Small intestine (tissue), 7 donors: Measurements from ENCODE around the gene RAC2. TPM values are rescaled to one million over a fixed set of nuclear protein-coding genes. Genes with fewer than 3 reads are reported as not detected.

Experiments
- DNase-seq, 2 donors: peaks; one replicate each; pipeline versions ENCODE4 v3.0.0 to v3.0.0-alpha.2; 2013
- FAIRE-seq: peaks from 2 replicates; lab custom pipeline; 2012; peaks lifted over from hg19 to GRCh38; lab: Jason Lieb, UNC
- H3K27ac ChIP-seq, 3 donors: one replicate each; pipeline ENCODE4 v1.5.1; 2013; ENCODE audit warnings: low read length in 2 of 3, mild to moderate bottlenecking in 2 of 3, control low read depth in 1 of 3, inconsistent platforms in 1 of 3, low read depth in 1 of 3, moderate library complexity in 1 of 3
- H3K27me3 ChIP-seq, 3 donors: one replicate each; pipeline ENCODE4 v1.6.1; 2013; ENCODE audit warnings: low read length in 3 of 3, inconsistent platforms in 1 of 3; ENCODE audit not compliant: control insufficient read depth in 3 of 3, insufficient read depth in 3 of 3
- H3K36me3 ChIP-seq, 3 donors: one replicate each; pipeline ENCODE4 v1.6.1; 2013; ENCODE audit warnings: low read length in 3 of 3, inconsistent platforms in 1 of 3, low read depth in 1 of 3, mild to moderate bottlenecking in 1 of 3, moderate library complexity in 1 of 3; ENCODE audit not compliant: control insufficient read depth in 3 of 3, insufficient read depth in 2 of 3
- H3K4me1 ChIP-seq, 3 donors: one replicate each; pipeline ENCODE4 v1.6.1; 2013; ENCODE audit warnings: low read length in 2 of 3, inconsistent platforms in 1 of 3, low read depth in 1 of 3, mild to moderate bottlenecking in 1 of 3, moderate library complexity in 1 of 3; ENCODE audit not compliant: control insufficient read depth in 3 of 3, insufficient read depth in 2 of 3
- H3K4me3 ChIP-seq, 3 donors: one replicate each; pipeline ENCODE4 v1.5.1; 2013; ENCODE audit warnings: low read length in 3 of 3, control low read depth in 1 of 3, inconsistent platforms in 1 of 3, low read depth in 1 of 3, mild to moderate bottlenecking in 1 of 3, moderate library complexity in 1 of 3
- H3K9me3 ChIP-seq, 2 donors: one replicate each; pipeline ENCODE4 v1.6.1; 2013; ENCODE audit warnings: low read depth in 1 of 2, low read length in 1 of 2; ENCODE audit not compliant: control insufficient read depth in 2 of 2, insufficient read depth in 1 of 2
- WGBS, 3 donors: extraction: QIAGEN DNeasy Blood & Tissue Kit; methylation state at CpG; one replicate each; pipeline ENCODE4 v1.1.7; 2013; 5-methylcytosine and 5-hydroxymethylcytosine counted together
- polyA plus RNA-seq, 4 donors: library from polyadenylated mRNA; stranded (reverse) in 3 of 4; unstranded in 1 of 4; fragments of 200-250 nt in 3 of 4; fragments of 120-200 nt in 1 of 4; gene quantifications; one replicate each; pipeline versions ENCODE4 v1.2.1 to v1.2.3, GENCODE V29; 2013
- donor health status: healthy with polysubstance abuse.
- donor health status: control.
- donor health status: control.
- donor health status: Bipolar disorder and iron deficiency.
- donor health status: healthy.

RAC2 gene
- polyA plus RNA-seq, 4 donors = 12.1 to 41.1 (median 24.8) TPM

DNA sequence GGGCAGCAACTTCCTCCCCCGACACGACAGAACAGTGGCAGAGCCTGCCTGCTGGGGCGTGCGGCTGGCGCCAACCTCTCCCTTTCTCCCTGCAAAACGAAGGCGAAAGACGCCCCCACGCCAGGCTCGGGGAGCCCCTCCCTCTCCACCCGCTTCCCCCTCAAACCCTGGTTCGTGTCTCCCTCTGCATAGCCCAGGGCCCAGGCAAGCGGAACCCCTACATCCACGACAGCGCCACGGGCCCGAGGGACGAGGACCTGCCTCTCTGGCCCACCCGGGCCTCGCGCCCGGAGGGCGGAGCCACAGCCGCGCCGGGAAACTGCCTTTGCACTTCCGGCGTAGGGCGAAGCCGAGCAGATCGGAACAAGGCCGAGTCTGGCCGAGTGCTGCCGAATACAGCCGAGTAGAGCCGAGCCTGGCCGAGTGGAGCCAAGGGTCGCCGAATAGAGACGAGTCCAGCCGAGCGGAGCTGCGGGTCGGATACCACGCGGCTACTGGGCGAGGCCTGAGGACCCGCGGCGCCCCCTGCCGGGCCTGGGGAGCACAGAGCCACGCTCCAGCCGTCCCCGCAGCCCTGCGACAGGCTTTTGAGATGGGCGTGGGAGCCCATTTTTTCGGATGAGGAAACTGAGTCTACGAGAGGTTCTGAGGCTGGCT, 44.8 kb downstream of the RAC2 start:
- peak overlapping the region; percentile 91 to 97 (median 92) for H3K27ac ChIP-seq
- WGBS, 3 donors = 0 to 1% (median 0%) methylated on average over 54 to 58 of the region's 58 CpGs
- peak overlapping the region; percentile 39 to 73 (median 73) for H3K4me3 ChIP-seq
- DNase-seq = peak; percentile 97 to 99
- H3K4me1 ChIP-seq = peaks cover 9 to 37% (median 9%) of the 10 kb centered on the region in 3 donors
- no peaks in the 10 kb centered on the region for H3K27me3 ChIP-seq
- no peak for FAIRE-seq
- peaks cover 0 to 5% (median 0%) of the 10 kb centered on the region in 3 donors for H3K36me3 ChIP-seq
- no peaks in the 10 kb centered on the region for H3K9me3 ChIP-seq

DNA sequence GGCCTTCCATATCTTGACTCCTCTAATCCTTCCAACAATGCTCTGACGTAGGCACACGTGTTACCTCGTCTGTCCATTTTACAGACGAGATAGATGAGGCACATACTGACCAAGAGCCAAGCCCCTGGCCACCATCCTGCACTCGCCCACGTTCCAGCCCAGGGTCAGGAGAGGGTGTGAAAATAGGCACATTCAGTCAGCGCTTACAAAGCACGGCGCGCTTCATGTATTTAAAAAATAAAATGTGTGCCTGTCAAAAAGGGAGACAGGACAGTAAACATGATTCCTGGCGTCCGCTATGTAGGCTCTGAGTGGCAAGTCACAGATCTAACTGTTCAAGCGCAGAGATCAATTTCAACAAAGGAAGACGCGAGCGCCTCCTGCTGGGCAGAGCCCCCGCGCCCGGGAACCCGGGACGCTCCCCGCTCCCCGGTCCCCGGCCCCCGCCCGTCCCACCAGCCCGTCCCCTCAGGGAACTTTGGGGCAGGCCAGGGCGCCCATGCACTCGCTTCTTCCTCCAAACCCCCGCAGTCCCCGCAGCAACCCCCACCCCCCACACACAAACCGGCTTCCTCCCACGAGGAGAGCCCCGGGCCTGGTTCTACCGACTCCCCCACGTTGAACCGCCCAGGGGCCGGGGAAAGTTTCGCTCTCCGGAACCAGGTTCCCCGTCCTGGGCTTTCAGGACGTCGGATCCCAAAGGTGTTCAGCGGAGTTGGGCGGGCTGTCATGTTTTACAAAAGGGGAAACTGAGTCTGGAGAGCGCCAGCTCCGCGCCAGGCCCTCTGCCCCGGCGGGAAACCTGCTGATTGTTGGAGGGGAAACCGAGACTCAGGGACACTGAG, 45.6 kb downstream of the RAC2 start:
- Histone ChIP-seq H3K36me3 (peaks cover 0 to 5% (median 0%) of the 10 kb centered on the region in 3 donors), H3K9me3 (no peaks in the 10 kb centered on the region), H3K27ac (peak overlapping the region; percentile 91 to 97 (median 92)), H3K4me1 (peaks cover 9 to 41% (median 10%) of the 10 kb centered on the region in 3 donors), H3K4me3 (peak overlapping the region; percentile 39 to 73 (median 73)), H3K27me3 (no peaks in the 10 kb centered on the region)
- WGBS, 3 donors = 1 to 3% (median 2%) methylated on average over 49 to 51 of the region's 51 CpGs
- no peak for FAIRE-seq
- DNase-seq = peak; percentile 81 to 90

DNA sequence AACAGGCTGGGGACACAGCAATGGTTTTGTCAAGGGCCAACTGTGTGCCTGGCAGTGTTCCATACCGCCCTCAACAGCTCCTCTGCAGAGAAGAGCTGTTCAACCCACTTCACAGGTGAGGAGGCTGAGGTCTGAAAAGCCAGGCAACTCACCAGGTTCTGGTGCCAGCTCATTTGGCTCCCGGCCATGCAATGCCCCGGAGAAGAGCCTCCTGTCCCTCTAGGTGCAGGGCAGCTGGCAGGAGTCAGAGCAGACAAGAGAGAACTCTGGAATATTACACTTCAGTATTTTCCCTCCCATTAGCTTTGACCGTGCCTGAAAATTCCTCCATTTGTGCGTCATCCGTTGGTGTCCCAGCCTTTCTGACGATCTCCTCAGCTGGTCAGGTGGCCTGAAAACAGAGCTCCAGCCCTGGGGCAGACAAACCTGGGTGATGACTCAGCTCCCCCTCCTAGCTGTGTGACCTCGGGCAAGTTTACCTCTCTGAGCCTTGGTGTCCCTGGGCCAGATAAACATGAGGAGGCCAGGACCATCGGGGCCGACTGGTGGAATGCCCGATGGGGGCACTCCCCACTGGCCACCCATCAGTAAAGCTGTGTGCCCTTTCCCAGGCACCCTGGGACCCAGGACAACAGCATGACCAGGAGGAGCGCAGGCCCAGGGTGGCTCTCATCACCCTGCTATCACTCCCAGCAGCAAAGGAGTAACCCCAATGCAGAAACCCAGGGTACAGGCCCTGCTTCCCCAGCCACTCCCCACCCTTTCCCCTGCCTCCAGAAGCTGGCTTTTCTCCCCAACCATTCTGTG, 46.4 kb downstream of the RAC2 start:
- Histone ChIP-seq H3K4me3 (no peak overlapping the region), H3K4me1 (peaks cover 9 to 49% (median 12%) of the 10 kb centered on the region in 3 donors), H3K36me3 (peaks cover 0 to 5% (median 0%) of the 10 kb centered on the region in 3 donors), H3K27me3 (no peaks in the 10 kb centered on the region), H3K9me3 (peaks cover 0 to 6% of the 10 kb centered on the region in 2 donors), H3K27ac (peak overlapping the region in 2 of 3 donors; percentile 84 to 86)
- 15 to 48% (median 24%) methylated on average over 12 of the region's 12 CpGs for WGBS, 3 donors
- FAIRE-seq = no peak
- peak in 1 of 2 donors; percentile 80 for DNase-seq

DNA sequence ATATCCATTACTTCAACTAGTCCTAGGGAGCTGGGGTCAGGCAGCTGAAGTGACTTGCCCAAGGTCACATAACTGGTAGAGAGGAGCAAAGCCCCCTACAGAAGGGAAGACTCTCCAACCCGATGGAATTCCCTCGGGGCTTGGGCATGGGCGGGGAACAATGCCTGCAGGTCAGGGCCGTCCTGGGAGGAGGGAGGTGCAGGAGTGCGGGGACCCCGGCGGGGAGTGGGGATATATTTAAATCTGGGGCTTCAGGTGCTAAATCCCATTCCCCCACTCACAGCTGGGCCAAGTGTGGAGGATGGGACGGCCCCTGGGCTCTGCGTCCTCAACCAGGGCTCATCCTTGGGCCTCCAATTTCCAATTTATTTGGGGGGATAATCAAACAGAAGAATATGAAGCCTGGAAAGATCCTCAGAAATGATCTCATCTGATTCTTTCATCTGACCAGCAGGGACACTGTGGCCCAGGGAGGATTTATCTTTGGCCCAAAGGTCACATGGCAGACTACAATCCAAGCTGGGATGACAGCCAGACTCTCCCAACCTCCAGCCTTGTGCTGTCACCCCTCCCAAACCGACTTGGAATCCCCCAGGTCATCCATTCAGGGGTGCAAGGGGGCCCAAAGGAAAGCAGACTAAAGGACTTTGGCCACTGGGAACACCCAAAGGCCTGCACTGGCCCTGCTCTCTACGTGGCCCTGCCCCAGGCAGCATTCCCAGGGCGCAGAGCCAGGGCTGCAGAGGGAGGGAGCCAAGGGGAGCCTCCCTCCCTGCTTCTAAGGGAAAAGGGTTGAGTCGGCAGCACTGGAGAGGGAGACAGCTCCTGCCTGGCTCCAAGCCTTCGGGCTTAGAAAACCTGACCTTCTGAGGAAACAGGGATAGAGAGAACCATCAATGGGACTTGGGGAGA, 47.3 kb downstream of the RAC2 start:
- H3K4me1 ChIP-seq = peaks cover 9 to 53% (median 13%) of the 10 kb centered on the region in 3 donors
- DNase-seq = peak; percentile 74 to 94
- peak overlapping the region in 2 of 3 donors; percentile 84 to 86 for H3K27ac ChIP-seq
- 20 to 47% (median 33%) methylated on average over 14 of the region's 14 CpGs for WGBS, 3 donors
- no peaks in the 10 kb centered on the region for H3K27me3 ChIP-seq
- H3K36me3 ChIP-seq = peaks cover 0 to 5% (median 0%) of the 10 kb centered on the region in 3 donors
- no peak for FAIRE-seq
- peaks cover 0 to 6% of the 10 kb centered on the region in 2 donors for H3K9me3 ChIP-seq
- no peak overlapping the region for H3K4me3 ChIP-seq

DNA sequence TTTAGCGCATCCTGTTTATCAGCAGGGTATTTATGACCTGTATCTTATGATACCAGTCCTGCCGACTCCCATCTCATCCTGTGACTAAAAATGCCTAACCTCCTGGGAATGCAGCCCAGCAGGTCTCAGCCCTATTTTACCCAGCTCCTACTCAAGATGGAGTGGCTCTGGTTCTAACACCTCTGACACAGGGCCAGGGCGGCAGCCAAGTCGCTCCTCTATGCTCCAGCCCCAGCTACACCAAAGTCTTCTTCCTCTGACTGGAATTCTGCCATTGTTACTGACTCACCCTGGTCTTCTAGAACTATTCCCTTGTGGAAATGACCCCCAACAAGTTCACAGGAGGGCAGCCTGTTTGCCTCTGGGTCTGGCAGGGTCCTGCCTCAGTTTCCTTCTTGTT, 48.1 kb downstream of the RAC2 start:
- FAIRE-seq (no peak), DNase-seq (no peak)
- Histone ChIP-seq H3K36me3 (peaks cover 0 to 5% (median 0%) of the 10 kb centered on the region in 3 donors), H3K9me3 (peaks cover 0 to 6% of the 10 kb centered on the region in 2 donors), H3K4me3 (no peak overlapping the region), H3K4me1 (peaks cover 9 to 53% (median 13%) of the 10 kb centered on the region in 3 donors), H3K27ac (peak overlapping the region in 2 of 3 donors; percentile 27 to 57), H3K27me3 (no peaks in the 10 kb centered on the region)
- WGBS, 3 donors = 47 to 75% (median 51%) methylated on average over 4 of the region's 4 CpGs

DNA sequence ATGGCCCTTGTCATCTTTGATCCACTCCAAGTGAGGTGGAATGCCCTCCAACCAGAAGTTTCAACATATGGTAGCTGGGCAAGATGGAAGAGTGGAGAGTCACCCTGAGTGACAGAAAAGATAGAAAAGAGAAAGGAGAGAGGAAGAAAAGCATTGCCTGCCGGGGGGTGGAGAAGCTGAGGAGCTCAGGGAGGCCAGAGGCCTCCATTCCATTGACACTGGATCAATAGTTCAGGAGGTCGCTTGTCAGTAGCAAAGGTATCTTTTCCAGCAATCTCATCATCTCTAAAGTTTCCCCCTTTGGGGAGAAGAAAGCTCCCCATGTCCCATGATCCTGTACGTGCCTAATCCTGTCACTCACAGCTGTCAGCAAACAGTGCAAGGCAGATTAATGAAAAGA, 49.3 kb downstream of the RAC2 start:
- FAIRE-seq (no peak), DNase-seq (no peak)
- Histone ChIP-seq H3K4me3 (no peak overlapping the region), H3K27me3 (no peaks in the 10 kb centered on the region), H3K36me3 (peaks cover 0 to 5% (median 0%) of the 10 kb centered on the region in 3 donors), H3K27ac (no peak overlapping the region), H3K9me3 (peaks cover 0 to 6% of the 10 kb centered on the region in 2 donors), H3K4me1 (peaks cover 9 to 51% (median 13%) of the 10 kb centered on the region in 3 donors)
- WGBS, 3 donors = 59 to 88% (median 83%) methylated on average over 3 of the region's 3 CpGs

DNA sequence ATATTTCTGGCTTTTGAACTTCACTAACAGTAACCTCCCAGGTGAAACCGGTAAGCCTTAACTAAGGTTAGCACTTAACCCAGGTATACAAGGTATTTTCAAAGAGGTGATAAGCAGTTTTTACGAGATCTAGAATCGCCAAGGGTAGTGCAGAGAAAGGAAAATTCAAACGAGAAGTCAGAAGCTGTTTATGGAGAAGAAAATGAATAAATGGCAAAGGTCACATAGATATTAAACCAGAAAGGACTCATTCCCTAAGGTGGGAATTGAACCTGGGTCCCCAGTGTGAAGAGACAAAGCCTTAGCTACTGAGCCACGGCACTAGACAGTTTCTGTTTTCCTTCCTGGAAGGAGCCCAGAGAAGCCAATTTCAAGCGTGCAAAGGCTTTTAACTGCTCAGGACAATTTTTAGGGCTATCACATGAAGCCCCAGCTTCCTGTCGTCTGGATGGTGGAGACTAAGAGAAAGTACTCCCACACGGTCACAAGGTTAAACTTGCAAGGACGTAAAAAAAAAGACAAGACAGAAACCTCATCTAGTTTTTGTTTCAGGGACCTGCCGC, 50.4 kb downstream of the RAC2 start:
- Histone ChIP-seq H3K27ac (peak overlapping the region; percentile 22 to 57 (median 52)), H3K36me3 (peaks cover 0 to 5% (median 0%) of the 10 kb centered on the region in 3 donors), H3K4me1 (peaks cover 9 to 57% (median 13%) of the 10 kb centered on the region in 3 donors), H3K4me3 (no peak overlapping the region), H3K9me3 (peaks cover 0 to 6% of the 10 kb centered on the region in 2 donors), H3K27me3 (no peaks in the 10 kb centered on the region)
- DNase-seq (peak in 1 of 2 donors; percentile 40), FAIRE-seq (no peak)
- 34 to 40% (median 35%) methylated on average over 10 of the region's 10 CpGs for WGBS, 3 donors
